GM19467 (cell line): Measurements from ENCODE around the gene CYB561D2.

Experiments
- ATAC-seq: cut with Tn5 transposase; IDR thresholded peaks from one replicate; pipeline ENCODE4 v1.9.1; 2021; ENCODE audit warnings: mild to moderate bottlenecking, moderate library complexity; ENCODE audit not compliant: unreplicated experiment

CYB561D2 gene

GRCh38 chr3:50323092-50323600, 27.5 kb upstream of the CYB561D2 start:
- no peak for ATAC-seq

GRCh38 chr3:50323614-50324199, 27.0 kb upstream of the CYB561D2 start:
- no peak for ATAC-seq

GRCh38 chr3:50324351-50325112, 26.1 kb upstream of the CYB561D2 start:
- ATAC-seq, result no peak

- no peak for ATAC-seq
Observed at GRCh38 chr3:50325113-50325480, 25.6 kb upstream of the CYB561D2 start.

GRCh38 chr3:50325497-50326181, 25.0 kb upstream of the CYB561D2 start:
- no peak for ATAC-seq

GRCh38 chr3:50326182-50326541, 24.5 kb upstream of the CYB561D2 start:
- no peak for ATAC-seq

- no peak for ATAC-seq
Observed at GRCh38 chr3:50327129-50327528, 23.5 kb upstream of the CYB561D2 start.

GRCh38 chr3:50327943-50328691, 22.5 kb upstream of the CYB561D2 start, which contains the start of gene TUSC2:
Gene TUSC2 (minus strand): TSS chr3:50328223. CDS start chr3:50328099, 124 bp downstream.
- peak; percentile 73 for ATAC-seq

- ATAC-seq, result no peak
Observed at GRCh38 chr3:50330330-50330729, 20.3 kb upstream of the CYB561D2 start.

GRCh38 chr3:50331364-50331907, 19.2 kb upstream of the CYB561D2 start:
- no peak for ATAC-seq

GRCh38 chr3:50333744-50334328, 16.8 kb upstream of the CYB561D2 start:
- ATAC-seq, result no peak

- ATAC-seq, result no peak
Observed at GRCh38 chr3:50334339-50335075, 16.2 kb upstream of the CYB561D2 start.

- peak; percentile 32 for ATAC-seq
Observed at GRCh38 chr3:50336452-50337174, 14.0 kb upstream of the CYB561D2 start.

- peak; percentile 68 for ATAC-seq
Observed at GRCh38 chr3:50337175-50337861, 13.3 kb upstream of the CYB561D2 start.

- no peak for ATAC-seq
Observed at GRCh38 chr3:50338965-50339364, 11.7 kb upstream of the CYB561D2 start.

GRCh38 chr3:50339485-50340146, 11.0 kb upstream of the CYB561D2 start:
- no peak for ATAC-seq

GRCh38 chr3:50340147-50340447, 10.6 kb upstream of the CYB561D2 start:
- no peak for ATAC-seq
